ENCODE data around the gene CASQ2. TPM values are rescaled to one million over a fixed set of nuclear protein-coding genes. Genes with fewer than 3 reads are reported as not detected.

CASQ2 gene
- 161 and 204 TPM in 2 replicates for polyA plus RNA-seq

GRCh38 chr1:115768549-115768948 is at the start of gene CASQ2:
CASQ2 (minus strand) TSS chr1:115768714; CDS start chr1:115768541, 173 bp downstream.

Other genes with a start within 250 kb of the CASQ2 start
- gene VANGL1, start 126.7 kb downstream of the CASQ2 start, polyA plus RNA-seq = 0.30 and 0.52 TPM in 2 replicates
- 7.6 and 8.8 TPM in 2 replicates for gene NHLH2, start 72.4 kb upstream of the CASQ2 start, polyA plus RNA-seq
- 13.1 and 16.7 TPM in 2 replicates for gene SLC22A15, start 207.8 kb upstream of the CASQ2 start, polyA plus RNA-seq